Common myeloid progenitor, CD34-positive (primary cell): ENCODE measurements around the gene OR1J2.
"Not testable (repeated sequence)": the region's sequence is repeated elsewhere in the genome, so short reads cannot be mapped to it uniquely, and the experiment has no call there.

Experiments
- CTCF ChIA-PET: fragments of 350-600 bp; sonication (Branson Sonifier 250); formaldehyde crosslinking; loops from one replicate; lab custom pipeline; 2021; ENCODE audit warnings: antibody characterized with exemption; lab: Charles Lee
- POLR2A ChIA-PET: fragments of 350-600 bp; sonication (Branson Sonifier 250); formaldehyde crosslinking; loops from one replicate; lab custom pipeline; 2021; ENCODE audit warnings: antibody characterized with exemption; lab: Charles Lee
- DNase-seq, 3 donors: peaks; one replicate each; pipeline versions ENCODE4 v3.0.0 to v3.0.0-alpha.2; 2013
- H3K27ac ChIP-seq, 2 experiments: 1 replicate in 1 of 2; 2 replicates in 1 of 2; pipeline ENCODE4 v1.7.0; 2013; ENCODE audit warnings: inconsistent platforms in 2 of 2, low read length in 2 of 2, mild to moderate bottlenecking in 2 of 2, low read depth in 1 of 2, moderate library complexity in 1 of 2; ENCODE audit not compliant: severe bottlenecking in 2 of 2, insufficient read depth in 1 of 2, poor library complexity in 1 of 2
- H3K27me3 ChIP-seq, 5 experiments: replicated peaks in 2 of 5; 1 replicate in 3 of 5; 2 replicates in 2 of 5; pipeline versions ENCODE4 v1.6.1 to v1.7.0; 2013; ENCODE audit warnings: low read length in 4 of 5, mild to moderate bottlenecking in 2 of 5, moderate library complexity in 2 of 5, inconsistent platforms in 1 of 5; ENCODE audit not compliant: insufficient read depth in 5 of 5, control insufficient read depth in 4 of 5
- H3K36me3 ChIP-seq, 4 experiments: 1 replicate in 2 of 4; 2 replicates in 2 of 4; pipeline versions ENCODE4 v1.6.1 to v1.7.0; 2013; ENCODE audit warnings: low read length in 3 of 4, control low read depth in 1 of 4, mild to moderate bottlenecking in 1 of 4; ENCODE audit not compliant: control insufficient read depth in 4 of 4, insufficient read depth in 4 of 4
- H3K4me1 ChIP-seq, 4 experiments: 1 replicate in 3 of 4; 2 replicates in 1 of 4; pipeline versions ENCODE4 v1.6.1 to v1.7.1; 2013; ENCODE audit warnings: low read length in 3 of 4, mild to moderate bottlenecking in 3 of 4, control low read depth in 1 of 4, inconsistent platforms in 1 of 4, moderate library complexity in 1 of 4; ENCODE audit not compliant: control insufficient read depth in 4 of 4, insufficient read depth in 4 of 4; ENCODE audit errors: control extremely low read depth in 1 of 4
- H3K4me3 ChIP-seq, 7 experiments: 1 replicate in 4 of 7; 2 replicates in 3 of 7; pipeline versions ENCODE4 v1.5.1 to v1.7.0; 2013; ENCODE audit warnings: mild to moderate bottlenecking in 7 of 7, low read length in 6 of 7, moderate library complexity in 6 of 7, inconsistent platforms in 2 of 7, low read depth in 2 of 7, control low read depth in 1 of 7; ENCODE audit not compliant: insufficient read depth in 4 of 7, control insufficient read depth in 1 of 7; ENCODE audit errors: extremely low read depth in 1 of 7
- H3K9me3 ChIP-seq, 5 experiments: 1 replicate in 4 of 5; 2 replicates in 1 of 5; pipeline versions ENCODE4 v1.6.1 to v1.7.1; 2013; ENCODE audit warnings: low read length in 4 of 5, mild to moderate bottlenecking in 2 of 5, inconsistent platforms in 1 of 5, low read depth in 1 of 5, moderate library complexity in 1 of 5; ENCODE audit not compliant: control insufficient read depth in 4 of 5, insufficient read depth in 2 of 5; ENCODE audit errors: control extremely low read depth in 1 of 5
- WGBS: methylation state at CpG from one replicate; pipeline ENCODE4 v1.1.5; 2013; ENCODE audit not compliant: insufficient coverage; 5-methylcytosine and 5-hydroxymethylcytosine counted together

OR1J2 gene

DNA sequence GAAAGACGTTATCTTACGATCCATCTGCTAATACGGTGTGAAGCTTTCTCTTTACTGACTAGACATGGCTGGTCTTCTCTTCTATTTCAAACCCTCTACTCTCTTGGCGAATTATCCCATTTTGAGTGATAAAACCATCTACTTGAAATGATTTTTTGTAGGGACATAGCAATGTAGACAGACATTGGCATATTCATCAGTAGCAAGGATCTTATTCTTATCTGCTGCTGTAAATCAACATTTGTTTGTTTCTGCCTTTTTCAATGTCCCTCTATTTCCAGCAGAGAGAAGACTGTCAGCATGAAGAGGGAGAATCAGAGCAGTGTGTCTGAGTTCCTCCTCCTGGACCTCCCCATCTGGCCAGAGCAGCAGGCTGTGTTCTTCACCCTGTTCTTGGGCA lies 8.2 kb downstream of the OR1J2 start, which contains the start of gene OR1J4:
OR1J4 (plus strand) TSS at position 301 of the 400 bp plus-strand sequence; CDS start at position 301, 0 bp downstream.
- 100% methylated on average over 3 of the region's 4 CpGs for WGBS
- Histone ChIP-seq H3K27ac (no peak within 1 kb of the TSS), H3K4me1 (no peaks in the 10 kb centered on the region), H3K27me3 (peaks cover 0 to 8% (median 2%) of the 10 kb centered on the region in 5 experiments), H3K9me3 (peaks cover 0 to 2% (median 0%) of the 10 kb centered on the region in 5 experiments), H3K4me3 (no peak within 1 kb of the TSS), H3K36me3 (no peaks in the 10 kb centered on the region)
- ChIA-PET CTCF (no interaction called here), POLR2A (no interaction called here)
- no peak for DNase-seq

GRCh38 chr9:122519376-122519775 lies 8.8 kb downstream of the OR1J2 start:
- Histone ChIP-seq H3K9me3 (peaks cover 0 to 2% (median 0%) of the 10 kb centered on the region in 5 experiments), H3K4me3 (no peak overlapping the region), H3K36me3 (no peaks in the 10 kb centered on the region), H3K4me1 (no peaks in the 10 kb centered on the region), H3K27me3 (peaks cover 0 to 8% (median 2%) of the 10 kb centered on the region in 5 experiments), H3K27ac (no peak overlapping the region)
- DNase-seq: no peak
- POLR2A ChIA-PET: no interaction called here
- 100% methylated on average over 3 of the region's 3 CpGs for WGBS
- CTCF ChIA-PET: no interaction called here

DNA sequence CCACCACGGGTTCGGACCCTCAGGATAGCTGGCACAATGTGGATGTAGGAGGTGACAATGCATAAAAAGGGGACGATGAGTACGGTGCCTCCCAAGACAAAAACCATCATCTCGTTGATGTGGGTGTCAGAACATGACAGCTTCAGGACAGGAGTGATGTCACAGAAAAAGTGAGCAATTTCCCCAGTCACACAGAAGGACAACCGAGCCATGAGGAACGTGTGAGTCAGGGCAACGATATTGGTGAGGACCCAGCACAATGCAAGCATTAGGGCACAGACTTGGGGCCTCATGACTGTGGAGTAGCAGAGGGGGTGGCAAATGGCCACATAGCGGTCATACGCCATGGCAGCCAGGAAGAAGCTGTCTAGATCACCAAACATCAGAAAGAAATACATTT lies 16.0 kb downstream of the OR1J2 start:
- ChIA-PET CTCF (no interaction called here), POLR2A (no interaction called here)
- H3K4me3 ChIP-seq: no peak overlapping the region
- H3K9me3 ChIP-seq: peaks cover 0 to 2% (median 0%) of the 10 kb centered on the region in 5 experiments
- H3K4me1 ChIP-seq: no peaks in the 10 kb centered on the region
- H3K36me3 ChIP-seq: no peaks in the 10 kb centered on the region
- H3K27ac ChIP-seq: no peak overlapping the region
- DNase-seq: no peak
- peaks cover 0 to 3% (median 2%) of the 10 kb centered on the region in 5 experiments for H3K27me3 ChIP-seq
- 91% methylated on average over 10 of the region's 10 CpGs for WGBS

GRCh38 chr9:122527193-122527592 lies 16.6 kb downstream of the OR1J2 start, which contains the start of gene OR1N1:
OR1N1 (minus strand) TSS chr9:122527293; CDS start chr9:122527293, 0 bp downstream.
- WGBS: 92% methylated on average over 3 of the region's 3 CpGs
- Histone ChIP-seq H3K9me3 (peaks cover 0 to 2% (median 0%) of the 10 kb centered on the region in 5 experiments), H3K4me1 (no peaks in the 10 kb centered on the region), H3K27ac (no peak within 1 kb of the TSS), H3K27me3 (peaks cover 0 to 3% (median 2%) of the 10 kb centered on the region in 5 experiments), H3K4me3 (no peak within 1 kb of the TSS), H3K36me3 (no peaks in the 10 kb centered on the region)
- ChIA-PET POLR2A (no interaction called here), CTCF (no interaction called here)
- DNase-seq: no peak

DNA sequence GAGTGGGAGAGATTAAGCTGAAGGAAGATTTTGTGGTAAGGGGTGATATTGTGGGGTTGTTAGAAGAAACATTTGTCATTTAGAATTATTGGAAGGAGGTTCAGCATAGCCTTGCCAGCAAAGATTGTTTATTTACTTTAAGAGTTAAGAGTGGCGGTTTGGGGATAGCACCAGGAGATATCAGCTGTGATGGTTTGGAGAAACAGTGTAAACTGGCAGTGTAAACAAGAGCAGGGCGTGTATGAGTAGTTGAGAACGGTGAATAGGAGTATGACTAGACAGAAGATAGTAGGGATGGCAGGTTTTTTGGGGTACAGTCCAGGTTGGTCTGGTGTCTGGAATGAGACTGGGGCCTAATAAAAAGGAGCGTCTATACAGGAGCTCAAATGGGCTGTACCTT lies 20.6 kb downstream of the OR1J2 start:
- H3K4me1 ChIP-seq, H3K36me3 ChIP-seq, H3K27ac ChIP-seq, CTCF ChIA-PET, DNase-seq, H3K27me3 ChIP-seq, POLR2A ChIA-PET, H3K4me3 ChIP-seq, H3K9me3 ChIP-seq: not testable (repeated sequence)
- WGBS: 100% methylated on average over 2 of the region's 4 CpGs

GRCh38 chr9:122536134-122536533 lies 25.5 kb downstream of the OR1J2 start:
- CTCF ChIA-PET: no interaction called here
- POLR2A ChIA-PET: no interaction called here
- Histone ChIP-seq H3K27me3 (no peaks in the 10 kb centered on the region), H3K27ac (no peak overlapping the region), H3K9me3 (no peaks in the 10 kb centered on the region), H3K36me3 (no peaks in the 10 kb centered on the region), H3K4me3 (no peak overlapping the region), H3K4me1 (no peaks in the 10 kb centered on the region)
- no peak for DNase-seq
- 100% methylated on average over 1 of the region's 1 CpG for WGBS

DNA sequence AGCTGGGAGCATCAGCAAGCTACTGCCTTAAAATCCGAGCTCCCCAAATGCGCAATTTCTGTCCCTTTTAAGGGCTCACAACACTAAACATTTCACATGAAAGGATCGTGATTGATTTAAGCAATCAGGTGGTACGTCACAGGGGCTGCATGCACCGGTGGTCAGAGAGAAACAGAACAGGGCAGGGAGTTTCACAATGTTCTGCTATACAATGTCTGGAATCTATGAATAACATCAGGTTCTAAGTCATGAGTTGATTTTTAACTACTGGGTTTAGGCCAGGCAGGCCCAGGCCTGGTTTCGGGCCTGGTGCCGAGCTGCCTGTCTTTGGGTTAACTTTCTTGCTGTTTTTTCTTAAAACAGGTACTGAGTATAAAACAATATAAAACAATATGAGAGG lies 26.5 kb downstream of the OR1J2 start:
- H3K9me3 ChIP-seq, H3K36me3 ChIP-seq, H3K27ac ChIP-seq, H3K4me3 ChIP-seq, DNase-seq, H3K4me1 ChIP-seq, POLR2A ChIA-PET, CTCF ChIA-PET, H3K27me3 ChIP-seq: not testable (repeated sequence)
- 95% methylated on average over 3 of the region's 7 CpGs for WGBS
